Measurements from ENCODE around the gene SERPINA12. TPM values are rescaled to one million over a fixed set of nuclear protein-coding genes. Genes with fewer than 3 reads are reported as not detected.

The SERPINA12 gene
- polyA plus RNA-seq, 2 of the 4 experiments (the other 2 are of a cell fraction), result not detected

DNA sequence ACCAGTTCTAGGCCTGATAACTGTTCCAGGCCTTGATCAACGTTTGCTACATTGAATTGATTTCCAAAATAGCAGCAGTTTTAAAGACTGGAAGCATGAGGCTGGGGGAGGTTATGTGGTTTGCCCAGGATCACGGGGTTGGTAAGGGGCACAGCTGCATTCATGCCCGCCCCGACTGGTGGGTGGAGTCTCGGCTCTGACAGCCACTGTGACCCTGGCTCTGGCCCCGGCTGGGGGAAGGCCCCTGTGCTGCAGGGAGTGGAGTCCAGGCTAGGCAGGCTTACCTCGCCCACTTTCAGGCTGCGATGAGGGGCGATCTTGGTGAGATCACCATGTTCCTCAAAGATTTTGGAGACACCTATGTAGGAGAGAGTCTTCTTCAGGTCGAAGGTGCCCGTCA, 19.9 kb downstream of the SERPINA12 start:
- TF ChIP-seq FOSL2 (IDR thresholded peaks at IDR 0.05) (no peak), FOSL2 (CRISPR knock-in tag; IDR thresholded peaks at IDR 0.05) (no peak), POLR2AphosphoS2 (conservative IDR thresholded peaks at IDR 0.05; ENCODE audit: low read length) (no peak), ZFP36 (IDR thresholded peaks at IDR 0.05; ENCODE audit: borderline replicate concordance, partially characterized antibody) (no peak)
- POLR2A ChIA-PET, result no interaction called here
- CTCF ChIA-PET, result interaction anchor here (1.0 to 1.9 kb wide), 3 partner anchors 11 to 55 kb away, joined by 3 to 4 read pairs (median 3); no protein-coding TSS in a partner anchor
- 0 out of 3 replicates have a peak, but pooled peaks cover 3% of the 10 kb centered on the region for H3K4me1 ChIP-seq
- ATAC-seq (no peak), FAIRE-seq (no peak), DNase-seq (ENCODE audit: low read depth in 1 of 2, low spot score in 1 of 2) (no peak)
- 38% methylated on average over 11 of the region's 11 CpGs for WGBS (ENCODE audit: missing lambda C conversion rate)
- H3K4me3 ChIP-seq, result no peak overlapping the region
- no peaks in the 10 kb centered on the region for H3K9me3 ChIP-seq
- H3K27ac ChIP-seq, result no peak overlapping the region
- no peak overlapping the region for H3K4me2 ChIP-seq

DNA sequence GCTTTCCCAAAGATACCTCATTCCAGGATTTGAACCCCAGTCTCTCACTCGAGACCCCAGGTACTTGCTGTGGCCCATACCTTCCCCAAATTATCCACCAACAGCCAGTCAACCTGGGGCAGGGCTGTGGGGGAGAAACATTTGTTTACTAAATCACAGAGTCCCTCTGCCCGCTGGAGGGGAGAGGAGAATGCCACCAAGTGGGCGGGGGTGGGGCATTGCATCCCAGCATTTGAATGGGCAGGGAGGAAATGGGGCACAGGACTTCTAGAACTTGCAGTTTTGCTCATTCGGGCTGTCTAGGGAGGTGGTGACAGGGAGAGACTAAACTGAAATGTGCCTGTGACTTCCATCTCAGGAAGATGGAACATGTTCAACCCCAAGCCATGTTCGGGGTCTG, 22.4 kb downstream of the SERPINA12 start:
- ATAC-seq (no peak; a peak in 1 of 6 replicates), DNase-seq (ENCODE audit: low read depth in 1 of 2, low spot score in 1 of 2) (no peak), FAIRE-seq (no peak)
- H3K4me2 ChIP-seq, result peak overlapping the region; percentile 60
- TF ChIP-seq, protein P1, sequence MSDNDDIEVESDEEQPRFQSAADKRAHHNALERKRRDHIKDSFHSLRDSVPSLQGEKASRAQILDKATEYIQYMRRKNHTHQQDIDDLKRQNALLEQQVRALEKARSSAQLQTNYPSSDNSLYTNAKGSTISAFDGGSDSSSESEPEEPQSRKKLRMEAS (IDR thresholded peaks at IDR 0.05), result no peak
- TF ChIP-seq, protein P2, sequence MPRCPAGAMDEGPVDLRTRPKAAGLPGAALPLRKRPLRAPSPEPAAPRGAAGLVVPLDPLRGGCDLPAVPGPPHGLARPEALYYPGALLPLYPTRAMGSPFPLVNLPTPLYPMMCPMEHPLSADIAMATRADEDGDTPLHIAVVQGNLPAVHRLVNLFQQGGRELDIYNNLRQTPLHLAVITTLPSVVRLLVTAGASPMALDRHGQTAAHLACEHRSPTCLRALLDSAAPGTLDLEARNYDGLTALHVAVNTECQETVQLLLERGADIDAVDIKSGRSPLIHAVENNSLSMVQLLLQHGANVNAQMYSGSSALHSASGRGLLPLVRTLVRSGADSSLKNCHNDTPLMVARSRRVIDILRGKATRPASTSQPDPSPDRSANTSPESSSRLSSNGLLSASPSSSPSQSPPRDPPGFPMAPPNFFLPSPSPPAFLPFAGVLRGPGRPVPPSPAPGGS (IDR thresholded peaks at IDR 0.05), result no peak
- TF ChIP-seq, protein P3, sequence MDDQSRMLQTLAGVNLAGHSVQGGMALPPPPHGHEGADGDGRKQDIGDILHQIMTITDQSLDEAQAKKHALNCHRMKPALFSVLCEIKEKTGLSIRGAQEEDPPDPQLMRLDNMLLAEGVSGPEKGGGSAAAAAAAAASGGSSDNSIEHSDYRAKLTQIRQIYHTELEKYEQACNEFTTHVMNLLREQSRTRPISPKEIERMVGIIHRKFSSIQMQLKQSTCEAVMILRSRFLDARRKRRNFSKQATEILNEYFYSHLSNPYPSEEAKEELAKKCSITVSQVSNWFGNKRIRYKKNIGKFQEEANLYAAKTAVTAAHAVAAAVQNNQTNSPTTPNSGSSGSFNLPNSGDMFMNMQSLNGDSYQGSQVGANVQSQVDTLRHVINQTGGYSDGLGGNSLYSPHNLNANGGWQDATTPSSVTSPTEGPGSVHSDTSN (IDR thresholded peaks at IDR 0.05), result no peak
- TF ChIP-seq GATA3 (IDR thresholded peaks at IDR 0.05; ENCODE audit: borderline replicate concordance) (no peak), RNF2 (IDR thresholded peaks at IDR 0.05; ENCODE audit: borderline replicate concordance, low read depth) (no peak), MAFK (IDR thresholded peaks at IDR 0.05; ENCODE audit: partially characterized antibody) (no peak), HOXB13 (CRISPR knock-in tag; IDR thresholded peaks at IDR 0.05; ENCODE audit: low read depth) (no peak), TFCP2L1 (CRISPR knock-in tag; IDR thresholded peaks at IDR 0.05) (no peak), RCOR1 (IDR thresholded peaks at IDR 0.05; ENCODE audit: low read depth, low read length) (no peak), ZSCAN20 (CRISPR knock-in tag; IDR thresholded peaks at IDR 0.05) (no peak), EHF (CRISPR knock-in tag; IDR thresholded peaks at IDR 0.05) (no peak), NFE2L2 (conservative IDR thresholded peaks at IDR 0.05; ENCODE audit: low read length) (no peak), PHF8 (IDR thresholded peaks at IDR 0.05; ENCODE audit: borderline replicate concordance, low read depth) (no peak), ZFP36 (IDR thresholded peaks at IDR 0.05; ENCODE audit: borderline replicate concordance, partially characterized antibody) (no peak), ESRRA (IDR thresholded peaks at IDR 0.05; ENCODE audit: borderline replicate concordance, low read length) (no peak), POLR2AphosphoS2 (conservative IDR thresholded peaks at IDR 0.05; ENCODE audit: low read length) (no peak)
- TF ChIP-seq, protein P4, sequence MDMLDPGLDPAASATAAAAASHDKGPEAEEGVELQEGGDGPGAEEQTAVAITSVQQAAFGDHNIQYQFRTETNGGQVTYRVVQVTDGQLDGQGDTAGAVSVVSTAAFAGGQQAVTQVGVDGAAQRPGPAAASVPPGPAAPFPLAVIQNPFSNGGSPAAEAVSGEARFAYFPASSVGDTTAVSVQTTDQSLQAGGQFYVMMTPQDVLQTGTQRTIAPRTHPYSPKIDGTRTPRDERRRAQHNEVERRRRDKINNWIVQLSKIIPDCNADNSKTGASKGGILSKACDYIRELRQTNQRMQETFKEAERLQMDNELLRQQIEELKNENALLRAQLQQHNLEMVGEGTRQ (IDR thresholded peaks at IDR 0.05), result no peak
- TF ChIP-seq, protein P5, sequence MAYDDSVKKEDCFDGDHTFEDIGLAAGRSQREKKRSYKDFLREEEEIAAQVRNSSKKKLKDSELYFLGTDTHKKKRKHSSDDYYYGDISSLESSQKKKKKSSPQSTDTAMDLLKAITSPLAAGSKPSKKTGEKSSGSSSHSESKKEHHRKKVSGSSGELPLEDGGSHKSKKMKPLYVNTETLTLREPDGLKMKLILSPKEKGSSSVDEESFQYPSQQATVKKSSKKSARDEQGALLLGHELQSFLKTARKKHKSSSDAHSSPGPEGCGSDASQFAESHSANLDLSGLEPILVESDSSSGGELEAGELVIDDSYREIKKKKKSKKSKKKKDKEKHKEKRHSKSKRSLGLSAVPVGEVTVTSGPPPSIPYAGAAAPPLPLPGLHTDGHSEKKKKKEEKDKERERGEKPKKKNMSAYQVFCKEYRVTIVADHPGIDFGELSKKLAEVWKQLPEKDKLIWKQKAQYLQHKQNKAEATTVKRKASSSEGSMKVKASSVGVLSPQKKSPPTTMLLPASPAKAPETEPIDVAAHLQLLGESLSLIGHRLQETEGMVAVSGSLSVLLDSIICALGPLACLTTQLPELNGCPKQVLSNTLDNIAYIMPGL (CRISPR knock-in tag; IDR thresholded peaks at IDR 0.05; ENCODE audit: borderline replicate concordance), result no peak
- TF ChIP-seq, protein P6, sequence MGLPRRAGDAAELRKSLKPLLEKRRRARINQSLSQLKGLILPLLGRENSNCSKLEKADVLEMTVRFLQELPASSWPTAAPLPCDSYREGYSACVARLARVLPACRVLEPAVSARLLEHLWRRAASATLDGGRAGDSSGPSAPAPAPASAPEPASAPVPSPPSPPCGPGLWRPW (IDR thresholded peaks at IDR 0.05), result no peak
- TF ChIP-seq, protein P7, sequence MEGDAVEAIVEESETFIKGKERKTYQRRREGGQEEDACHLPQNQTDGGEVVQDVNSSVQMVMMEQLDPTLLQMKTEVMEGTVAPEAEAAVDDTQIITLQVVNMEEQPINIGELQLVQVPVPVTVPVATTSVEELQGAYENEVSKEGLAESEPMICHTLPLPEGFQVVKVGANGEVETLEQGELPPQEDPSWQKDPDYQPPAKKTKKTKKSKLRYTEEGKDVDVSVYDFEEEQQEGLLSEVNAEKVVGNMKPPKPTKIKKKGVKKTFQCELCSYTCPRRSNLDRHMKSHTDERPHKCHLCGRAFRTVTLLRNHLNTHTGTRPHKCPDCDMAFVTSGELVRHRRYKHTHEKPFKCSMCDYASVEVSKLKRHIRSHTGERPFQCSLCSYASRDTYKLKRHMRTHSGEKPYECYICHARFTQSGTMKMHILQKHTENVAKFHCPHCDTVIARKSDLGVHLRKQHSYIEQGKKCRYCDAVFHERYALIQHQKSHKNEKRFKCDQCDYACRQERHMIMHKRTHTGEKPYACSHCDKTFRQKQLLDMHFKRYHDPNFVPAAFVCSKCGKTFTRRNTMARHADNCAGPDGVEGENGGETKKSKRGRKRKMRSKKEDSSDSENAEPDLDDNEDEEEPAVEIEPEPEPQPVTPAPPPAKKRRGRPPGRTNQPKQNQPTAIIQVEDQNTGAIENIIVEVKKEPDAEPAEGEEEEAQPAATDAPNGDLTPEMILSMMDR (IDR thresholded peaks at IDR 0.05), result no peak
- no peaks in the 10 kb centered on the region for H3K9me3 ChIP-seq
- POLR2A ChIA-PET, result interaction anchor here (0.8 kb wide), 1 partner anchor 9 kb away, joined by 4 read pairs; no protein-coding TSS in a partner anchor
- CTCF ChIA-PET, result interaction anchor here (0.6 to 4.0 kb wide), 62 partner anchors 8 to 451 kb away, joined by 3 to 47 read pairs (median 5); partner anchors contain the start of genes SERPINA11, SERPINA2, SERPINA4 and SERPINA5
- whole genome bisulfite sequencing (ENCODE audit: missing lambda C conversion rate), result 32% methylated on average over 3 of the region's 5 CpGs
- no peak overlapping the region for H3K4me3 ChIP-seq
- peak overlapping the region; percentile 37 to 40; a peak in 1 of 6 replicates for H3K27ac ChIP-seq
- 0 out of 3 replicates have a peak, but pooled peaks cover 3% of the 10 kb centered on the region for H3K4me1 ChIP-seq
